Ovary (tissue), 9 donors: ENCODE results near the gene PAM. TPM values are rescaled to one million over a fixed set of nuclear protein-coding genes. Genes with fewer than 3 reads are reported as not detected.

Source experiments
- DNase-seq, 5 donors: peaks; one replicate each; pipeline ENCODE4 v3.0.0-alpha.2; 2019 to 2020
- H3K27ac ChIP-seq, 2 donors: fragments of 200-600 bp; one replicate each; pipeline versions ENCODE4 v1.5.1 to v1.8.0; 2019 to 2022
- H3K27me3 ChIP-seq: fragments of 200-600 bp; one replicate; pipeline ENCODE4 v1.8.0; 2022
- H3K36me3 ChIP-seq: fragments of 200-600 bp; sonication (generic); one replicate; pipeline ENCODE4 v1.5.1; 2019
- H3K4me1 ChIP-seq: one replicate; pipeline ENCODE4 v1.8.1; 2013; ENCODE audit warnings: mild to moderate bottlenecking, moderate library complexity; ENCODE audit not compliant: insufficient read depth
- H3K4me3 ChIP-seq: fragments of 200-600 bp; sonication (generic); one replicate; pipeline ENCODE4 v1.5.1; 2017
- H3K9me3 ChIP-seq, 2 donors: fragments of 200-600 bp in 1 of 2; sonication (generic) in 1 of 2; one replicate each; pipeline versions ENCODE4 v1.5.1 to v1.8.1; 2013 to 2019; ENCODE audit warnings: mild to moderate bottlenecking in 1 of 2, moderate library complexity in 1 of 2
- CTCF ChIP-seq, 3 donors: fragments of 450-650 bp in 2 of 3; fragments of 200-600 bp in 1 of 3; IDR thresholded peaks; one replicate each; pipeline versions ENCODE4 v1.5.1 to v1.8.0; 2016 to 2022; ENCODE audit warnings: antibody characterized with exemption in 3 of 3, mild to moderate bottlenecking in 1 of 3
- EP300 ChIP-seq: sonication (generic); formaldehyde crosslinking; IDR thresholded peaks from one replicate; pipeline ENCODE4 v1.6.1; 2017; ENCODE audit warnings: antibody characterized with exemption
- POLR2A ChIP-seq: fragments of 450-650 bp; IDR thresholded peaks from one replicate; pipeline ENCODE4 v1.6.1; 2017; ENCODE audit warnings: antibody characterized with exemption, mild to moderate bottlenecking, moderate library complexity
- WGBS, 3 donors: extraction: QIAGEN DNeasy Blood & Tissue Kit in 1 of 3; methylation state at CpG; one replicate each; pipeline versions ENCODE4 v1.1.5 to v1.1.7; 2013 to 2017; 5-methylcytosine and 5-hydroxymethylcytosine counted together
- intact Hi-C, 4 donors: fragments of 100-400 bp; cut with DNase I; formaldehyde crosslinking; loops; one replicate each; pipeline versions ENCODE4 v1.11.0 to v1.15.1; 2022 to 2023
- polyA plus RNA-seq, 2 donors: library from polyadenylated mRNA; stranded (reverse); fragments of 200-250 nt in 1 of 2; fragments of 350-450 nt in 1 of 2; fragmentation: Illumina TruSeq in 1 of 2; extraction: RNeasy Lipid Tissue Mini Kit (QIAGEN cat#74804) in 1 of 2; gene quantifications; one replicate each; pipeline ENCODE4 v1.2.3, GENCODE V29; 2013 to 2014
- total RNA-seq, 7 donors: library from RNA; depleted of rRNA in 2 of 7; stranded (reverse); fragments of >200 nt in 2 of 7; fragmentation: NEBNext Ultra II Directional in 3 of 7; extraction: Animal tissue kit (Norgen Biotek cat#: 25700) in 3 of 7; gene quantifications; one replicate each; pipeline versions ENCODE4 v1.1.0 to v1.2.4, GENCODE V29; 2016 to 2023
- donor health status: DM: no; HTN: no; CAD: no; lungs with moderate emphysema.
- donor health status: DM: no; HTN: no; CAD: no.
- donor health status: Bipolar disorder and iron deficiency.
- donor health status: DM: yes; HTN: yes; CAD: no.
- donor health status: DM: no; HTN: no; CAD: no.
- donor health status: DM: yes; HTN: yes; CAD: no.

The PAM gene
- total and polyA plus RNA-seq, 9 donors, result 124 to 431 (median 187) TPM

GRCh38 chr5:102937894-102938293, 182.8 kb downstream of the PAM start:
- WGBS, 3 donors, result 97 to 99% (median 97%) methylated on average over 2 of the region's 2 CpGs
- Histone ChIP-seq H3K9me3 (no peaks in the 10 kb centered on the region), H3K27me3 (no peaks in the 10 kb centered on the region), H3K36me3 (no peaks in the 10 kb centered on the region), H3K27ac (no peak overlapping the region), H3K4me3 (no peak overlapping the region), H3K4me1 (no peaks in the 10 kb centered on the region)
- intact Hi-C loops, result no loop called here
- no peak for DNase-seq
- no peak for TF ChIP-seq CTCF (IDR thresholded peaks at IDR 0.05)
- no peak for TF ChIP-seq EP300
- TF ChIP-seq POLR2A, result no peak

- DNase-seq, result no peak
- Histone ChIP-seq H3K27me3 (no peaks in the 10 kb centered on the region), H3K4me1 (no peaks in the 10 kb centered on the region), H3K36me3 (no peaks in the 10 kb centered on the region), H3K27ac (no peak overlapping the region), H3K4me3 (no peak overlapping the region), H3K9me3 (no peaks in the 10 kb centered on the region)
- no peak for TF ChIP-seq CTCF (IDR thresholded peaks at IDR 0.05)
- no peak for TF ChIP-seq EP300
- no peak for TF ChIP-seq POLR2A
- 88 to 98% (median 93%) methylated on average over 5 of the region's 5 CpGs for WGBS, 3 donors
- intact Hi-C loops, result no loop called here
These were observed 186.0 kb downstream of the PAM start for GRCh38 chr5:102941111-102941510.

- TF ChIP-seq POLR2A, result no peak
- TF ChIP-seq CTCF (IDR thresholded peaks at IDR 0.05), result no peak
- TF ChIP-seq EP300, result no peak
- Histone ChIP-seq H3K27me3 (no peaks in the 10 kb centered on the region), H3K36me3 (no peaks in the 10 kb centered on the region), H3K4me1 (no peaks in the 10 kb centered on the region), H3K9me3 (no peaks in the 10 kb centered on the region), H3K4me3 (no peak overlapping the region), H3K27ac (no peak overlapping the region)
- no peak for DNase-seq
- intact Hi-C loops, result no loop called here
These were observed 191.3 kb downstream of the PAM start for GRCh38 chr5:102946414-102946813.

- no peak for DNase-seq
- intact Hi-C loops, result no loop called here
- Histone ChIP-seq H3K27ac (no peak overlapping the region), H3K27me3 (no peaks in the 10 kb centered on the region), H3K4me3 (no peak overlapping the region), H3K36me3 (no peaks in the 10 kb centered on the region), H3K9me3 (no peaks in the 10 kb centered on the region), H3K4me1 (no peaks in the 10 kb centered on the region)
- TF ChIP-seq EP300, result no peak
- 76 to 86% (median 84%) methylated on average over 2 of the region's 2 CpGs for WGBS, 3 donors
These were observed 191.9 kb downstream of the PAM start for GRCh38 chr5:102946971-102947370.

- no peaks in the 10 kb centered on the region for H3K4me1 ChIP-seq
- H3K4me3 ChIP-seq, result no peak overlapping the region
- no peak for DNase-seq
- H3K9me3 ChIP-seq, result no peaks in the 10 kb centered on the region
- no peak overlapping the region for H3K27ac ChIP-seq
- intact Hi-C loops, result loop anchor here in 1 of 4 donors (5.0 kb wide), 1 partner anchor 302 kb away; the partner anchor contains the start of gene MACIR
- 3 to 71% (median 34%) methylated on average over 1 of the region's 1 CpG for WGBS, 3 donors
- no peaks in the 10 kb centered on the region for H3K36me3 ChIP-seq
- TF ChIP-seq POLR2A, result no peak
- no peak for TF ChIP-seq EP300
- TF ChIP-seq CTCF (IDR thresholded peaks at IDR 0.05), result no peak
- H3K27me3 ChIP-seq, result no peaks in the 10 kb centered on the region
These were observed 200.4 kb downstream of the PAM start for GRCh38 chr5:102955488-102955887.
